IPS DF 4.7 (cell line): ENCODE results near the gene SERBP1.
"Not testable (repeated sequence)": the region's sequence is repeated elsewhere in the genome, so short reads cannot be mapped to it uniquely, and the experiment has no call there.

Source experiments
- DNase-seq: peaks from one replicate; pipeline ENCODE4 v3.0.0-alpha.2; 2013; ENCODE audit warnings: low spot score; ENCODE audit errors: extremely low read depth

Gene SERBP1

DNA sequence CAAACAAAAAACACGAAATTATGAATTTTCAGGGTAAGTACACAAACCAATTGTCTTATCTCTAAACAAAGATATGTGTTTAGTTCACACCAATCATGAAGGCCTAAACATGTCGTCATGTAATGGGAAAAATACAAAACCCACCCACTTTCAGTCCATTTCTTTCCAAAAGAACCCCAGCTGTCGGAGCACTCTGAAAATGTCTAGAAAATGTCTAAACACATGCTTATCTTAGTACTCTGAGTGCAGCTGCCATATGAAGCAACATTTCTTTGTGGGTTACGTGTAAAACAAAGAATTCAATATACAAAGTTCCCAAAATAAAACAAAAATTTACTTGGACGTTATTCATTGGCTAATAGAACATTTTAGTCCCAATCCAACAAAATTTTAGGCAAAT is 22.7 kb downstream of the SERBP1 start:
- no peak for DNase-seq

DNA sequence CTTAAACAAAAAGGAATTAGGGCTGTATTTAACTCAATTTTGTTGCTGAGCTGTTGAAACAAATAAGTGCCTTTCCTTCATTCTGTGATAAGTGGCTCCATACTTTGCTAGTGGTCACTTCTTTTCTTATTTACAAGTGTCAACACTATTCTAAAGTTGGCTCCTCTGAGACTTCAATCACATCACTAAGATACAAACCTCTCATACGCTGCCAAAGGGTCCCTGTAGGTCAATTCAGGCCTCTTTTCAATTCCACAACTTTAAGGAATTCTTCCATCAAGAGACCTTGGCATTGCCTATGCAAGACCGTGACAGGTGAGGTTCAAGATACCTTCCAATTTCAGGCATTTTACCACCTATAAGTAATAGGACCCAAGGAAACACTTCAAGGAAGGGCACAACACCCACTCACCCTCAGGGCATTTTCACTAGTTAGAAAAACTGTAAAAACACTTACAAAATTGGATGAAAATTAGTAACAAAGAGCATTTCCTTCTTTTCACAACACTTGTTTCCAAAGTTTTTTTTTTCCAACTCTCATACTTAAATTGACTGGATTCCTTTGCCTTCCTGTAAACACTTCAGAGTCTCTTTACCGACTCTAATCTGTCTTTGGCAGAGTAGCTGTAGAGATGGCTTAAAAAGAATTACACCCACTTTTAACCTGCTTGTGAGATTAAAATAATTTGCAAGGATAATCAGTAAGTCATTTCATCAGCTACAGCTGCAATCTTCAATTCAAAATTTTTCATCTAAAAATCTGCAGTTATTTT is 24.5 kb downstream of the SERBP1 start:
- DNase-seq: no peak

DNA sequence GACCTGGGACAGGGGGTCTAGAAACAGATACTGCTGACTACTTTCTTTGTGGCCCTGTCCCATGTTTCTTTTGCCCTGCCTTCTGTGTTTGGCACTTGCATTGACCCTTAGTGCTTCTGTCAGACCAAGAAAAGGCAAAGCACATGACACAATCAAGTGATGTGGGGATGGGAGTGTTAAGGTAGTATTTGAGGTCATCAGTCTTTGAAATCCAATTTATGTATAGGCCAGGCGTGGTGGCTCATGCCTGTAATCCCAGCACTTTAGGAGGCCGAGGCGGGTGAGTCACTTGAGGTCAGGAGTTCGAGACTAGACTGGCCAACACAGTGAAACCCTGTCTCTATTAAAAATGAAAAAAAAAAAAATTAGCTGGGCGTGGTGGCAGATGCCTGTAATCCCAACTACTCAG is 26.0 kb downstream of the SERBP1 start:
- DNase-seq: no peak

DNA sequence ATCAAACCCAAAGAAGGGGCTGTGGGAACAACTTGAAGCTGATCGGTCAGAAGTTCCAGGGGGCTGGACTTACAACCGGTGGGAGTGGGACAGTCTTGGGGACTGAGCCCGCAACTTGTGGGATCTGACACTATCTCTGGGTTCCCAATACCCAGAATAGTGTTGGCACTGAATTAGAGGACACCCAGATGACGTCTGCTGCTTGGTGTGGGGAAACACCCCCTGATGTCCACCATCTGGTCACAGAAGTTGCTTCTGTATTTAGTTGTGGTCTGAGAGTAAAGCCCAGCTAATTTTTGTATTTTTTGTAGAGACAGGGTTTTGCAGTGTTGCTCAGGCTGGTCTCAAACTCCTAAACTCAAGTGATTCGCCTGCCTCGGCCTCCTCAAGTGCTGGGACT is 28.8 kb downstream of the SERBP1 start:
- no peak for DNase-seq

DNA sequence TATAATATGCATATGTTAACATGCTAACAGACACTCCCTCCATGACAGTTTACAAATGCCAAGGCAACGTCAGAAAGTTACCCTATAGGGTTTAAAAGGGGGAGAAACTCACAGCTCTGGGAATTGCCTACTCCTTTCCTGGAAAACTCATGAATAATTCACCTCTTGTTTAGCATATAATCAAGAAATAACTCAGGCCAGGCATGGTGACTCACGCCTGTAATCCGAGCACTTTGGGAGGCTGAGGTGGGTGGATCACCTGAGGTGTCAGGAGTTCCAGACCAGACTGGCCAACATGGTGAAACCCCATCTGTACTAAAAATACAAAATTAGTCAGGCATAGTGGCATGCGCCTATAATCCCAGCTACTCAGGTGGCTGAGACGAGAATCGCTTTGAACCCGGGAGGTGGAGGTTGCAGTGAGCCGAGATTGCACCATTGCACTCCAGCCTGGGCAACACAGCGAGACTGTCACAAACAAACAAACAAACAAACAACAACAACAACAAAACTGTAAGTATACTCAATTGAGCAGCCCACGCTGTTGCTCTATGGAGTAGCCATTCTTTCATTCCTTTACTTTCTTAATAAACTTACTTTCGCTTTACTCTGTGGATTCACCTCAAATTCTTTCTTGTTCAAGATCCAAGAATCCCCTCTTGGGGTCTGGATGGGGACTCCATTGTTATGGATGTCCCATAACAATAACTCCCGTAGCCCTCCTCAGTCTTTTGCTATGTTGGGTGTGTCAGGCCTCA is 30.0 kb downstream of the SERBP1 start:
- DNase-seq: not testable (repeated sequence)

DNA sequence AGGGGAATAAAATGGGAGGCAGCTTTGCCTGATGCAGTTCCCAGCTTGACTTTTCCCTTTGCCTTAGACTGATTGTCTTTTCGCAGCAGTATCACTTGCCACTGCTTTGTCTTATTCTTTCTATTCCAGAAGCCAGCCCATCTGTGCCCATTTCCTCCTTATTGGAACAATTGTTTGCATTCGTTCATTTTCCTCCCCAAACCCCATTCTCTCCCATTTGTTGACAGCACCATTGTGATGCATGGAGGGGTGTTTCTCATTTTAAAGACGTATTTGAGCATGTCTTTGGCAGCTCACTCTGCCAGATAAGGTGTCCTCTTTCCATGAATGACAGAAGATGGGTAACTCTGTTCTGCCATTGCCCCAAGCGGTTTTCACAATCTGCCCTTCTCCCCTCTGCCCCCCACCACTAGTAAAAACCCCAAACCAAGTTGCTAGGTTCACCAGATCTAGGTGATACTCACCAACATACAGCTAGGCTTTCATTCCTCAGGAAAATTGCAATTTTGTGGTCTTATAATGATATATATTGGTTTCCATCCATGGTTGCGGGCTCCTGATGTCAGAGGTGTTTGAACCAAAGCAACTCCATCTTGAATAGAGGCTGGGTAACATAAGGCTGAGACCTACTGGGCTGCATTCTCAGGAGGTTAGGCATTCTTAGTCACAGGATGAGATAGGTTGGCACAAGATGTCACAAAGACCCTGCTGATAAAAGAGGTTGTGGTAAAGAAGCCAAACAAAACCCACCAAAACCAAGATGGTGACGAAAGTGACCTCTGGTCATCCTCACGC is 30.8 kb downstream of the SERBP1 start:
- no peak for DNase-seq

DNA sequence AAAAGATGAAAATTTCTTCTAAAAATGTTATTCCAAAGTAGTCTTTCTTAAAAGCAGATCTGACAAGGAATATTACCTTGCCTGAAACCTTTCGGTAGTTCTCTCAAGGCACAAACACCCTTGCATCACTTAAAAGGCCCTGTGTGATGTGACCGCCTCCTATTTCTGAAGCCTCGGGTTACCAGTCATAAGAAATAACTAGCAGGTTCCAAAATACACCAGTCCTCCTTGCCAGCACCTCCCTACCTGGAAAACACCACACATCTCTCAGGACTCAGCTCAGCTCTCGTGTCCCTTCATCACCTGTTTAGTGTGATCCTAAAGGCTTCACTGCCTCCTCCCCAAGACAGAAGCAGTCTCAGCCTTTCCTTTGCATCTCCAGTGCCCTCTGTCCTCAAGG is 35.7 kb downstream of the SERBP1 start:
- no peak for DNase-seq

DNA sequence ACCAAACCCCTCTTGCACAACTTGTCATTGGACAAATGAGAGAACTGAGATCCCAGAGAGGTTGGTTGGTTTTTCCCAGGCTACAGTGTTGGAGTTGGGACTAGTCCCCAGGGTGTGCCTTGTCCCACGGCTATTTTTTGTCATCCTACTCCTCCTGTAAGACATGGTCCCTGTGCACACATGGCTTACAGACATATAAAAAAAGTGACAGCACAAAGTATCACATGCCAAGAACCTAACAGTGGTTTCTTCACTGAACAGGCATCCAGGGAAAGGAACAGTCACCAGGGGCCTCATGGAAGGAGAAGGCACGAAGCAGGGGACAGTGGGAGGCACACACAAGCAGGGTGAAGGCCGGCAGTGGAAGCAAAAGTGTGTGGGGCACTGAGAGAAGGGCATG is 36.5 kb downstream of the SERBP1 start:
- DNase-seq: no peak

DNA sequence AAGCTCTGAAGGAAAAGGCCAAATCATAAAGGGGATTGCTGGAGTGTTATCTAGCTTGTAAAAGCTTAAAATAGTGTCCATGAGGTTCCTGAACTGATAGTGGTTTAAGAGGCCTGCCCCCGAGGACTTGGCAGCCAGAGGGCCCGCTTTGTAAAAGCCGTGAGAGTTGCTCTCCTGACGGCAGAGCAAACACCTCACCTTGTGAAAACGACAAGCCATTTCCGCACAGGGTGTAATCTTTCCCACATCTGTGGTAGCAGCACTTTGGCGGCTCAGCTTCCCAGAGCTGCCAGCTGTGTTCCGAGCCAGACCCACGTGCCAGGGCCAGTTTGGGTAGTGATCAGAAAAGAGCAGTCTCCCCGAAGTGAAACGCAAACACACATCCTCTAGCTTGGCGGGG is 37.0 kb downstream of the SERBP1 start:
- no peak for DNase-seq

DNA sequence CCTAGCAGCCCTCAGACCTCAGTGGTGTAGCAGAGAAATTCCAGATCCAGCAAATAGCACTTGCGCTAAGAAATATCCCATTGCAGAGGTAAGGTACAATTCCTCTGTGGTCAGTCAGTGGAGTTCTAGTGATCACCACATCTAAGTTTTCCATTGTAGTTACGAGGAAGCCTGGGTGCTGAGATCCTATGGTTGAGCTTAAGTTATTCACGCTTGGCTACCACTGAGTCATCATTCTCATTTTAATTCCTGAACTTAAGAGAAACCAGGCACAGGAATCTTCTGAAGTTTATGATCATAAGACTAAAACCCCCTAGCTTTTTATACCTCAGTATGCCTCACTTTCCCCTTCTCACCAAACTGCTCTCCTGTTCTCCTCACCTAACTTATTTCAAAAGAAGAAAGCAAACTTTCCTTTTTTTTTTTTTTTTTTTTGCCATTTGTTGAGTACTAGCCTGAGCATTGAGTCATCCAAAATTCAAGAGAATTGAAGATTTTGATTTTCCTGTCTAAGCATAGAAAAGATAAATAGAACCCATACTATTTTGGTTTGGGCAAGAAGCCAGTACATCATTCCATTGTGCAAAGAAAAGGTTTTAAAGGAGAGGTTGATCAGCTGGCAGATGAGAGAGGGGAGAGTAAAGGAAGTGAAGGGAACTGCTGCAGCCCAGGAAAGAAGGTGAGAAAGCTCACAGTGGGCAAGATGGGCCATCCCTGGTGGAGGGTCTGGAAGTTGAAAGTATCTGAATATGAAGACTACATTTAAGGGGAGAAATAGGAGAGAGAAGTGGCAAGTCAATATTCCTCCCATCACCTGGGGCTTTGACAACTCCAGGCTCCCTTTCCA is 39.9 kb downstream of the SERBP1 start:
- no peak for DNase-seq

DNA sequence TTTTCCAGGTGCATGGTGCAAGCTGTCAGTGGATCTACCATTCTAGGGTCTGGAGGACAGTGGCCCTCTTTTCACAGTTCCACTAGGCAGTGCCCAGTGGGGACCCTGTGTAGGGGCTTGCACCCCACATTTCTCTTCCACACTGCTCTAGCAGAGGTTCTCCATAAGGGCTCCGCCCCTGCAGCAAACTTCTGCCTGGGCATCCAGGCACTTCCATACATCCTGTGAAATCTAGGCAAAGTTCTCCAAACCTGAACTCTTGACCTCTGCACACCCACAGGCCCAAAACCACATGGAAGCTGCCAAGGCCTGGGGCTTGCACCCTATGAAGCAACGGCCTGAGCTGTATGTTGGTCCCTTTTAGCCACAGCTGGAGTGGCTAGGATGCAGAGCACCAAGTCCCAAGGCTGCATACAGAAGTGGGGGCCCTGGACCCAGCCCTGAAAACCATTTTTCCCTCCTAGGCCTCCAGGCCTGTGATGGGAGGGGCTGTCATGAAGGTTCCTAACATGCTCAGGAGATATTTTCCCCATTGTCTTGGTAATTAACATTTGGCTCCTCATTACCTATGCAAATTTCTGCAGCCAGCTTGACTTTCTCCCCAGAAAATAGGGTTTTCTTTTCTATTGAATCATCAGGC is 46.1 kb downstream of the SERBP1 start:
- DNase-seq: no peak

DNA sequence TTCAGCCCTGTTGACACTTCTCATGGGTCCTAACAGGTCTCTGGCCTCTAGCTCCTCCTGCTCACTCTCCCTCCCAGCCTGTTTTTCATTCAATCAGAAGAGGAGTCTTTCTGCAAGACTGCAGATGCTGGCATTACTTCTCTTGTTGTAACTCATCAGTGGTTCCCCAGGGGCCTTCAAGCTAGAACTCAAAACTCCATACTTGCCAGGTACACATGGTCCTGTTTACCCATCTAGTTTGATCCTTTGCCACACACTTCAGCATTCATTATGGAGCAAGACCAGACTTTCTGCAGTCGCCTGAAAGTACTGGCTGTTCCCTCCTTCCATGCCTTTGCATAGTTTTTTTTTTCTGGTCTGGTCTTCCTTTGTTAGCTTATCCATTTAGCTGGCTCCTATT is 47.9 kb downstream of the SERBP1 start:
- DNase-seq: no peak

DNA sequence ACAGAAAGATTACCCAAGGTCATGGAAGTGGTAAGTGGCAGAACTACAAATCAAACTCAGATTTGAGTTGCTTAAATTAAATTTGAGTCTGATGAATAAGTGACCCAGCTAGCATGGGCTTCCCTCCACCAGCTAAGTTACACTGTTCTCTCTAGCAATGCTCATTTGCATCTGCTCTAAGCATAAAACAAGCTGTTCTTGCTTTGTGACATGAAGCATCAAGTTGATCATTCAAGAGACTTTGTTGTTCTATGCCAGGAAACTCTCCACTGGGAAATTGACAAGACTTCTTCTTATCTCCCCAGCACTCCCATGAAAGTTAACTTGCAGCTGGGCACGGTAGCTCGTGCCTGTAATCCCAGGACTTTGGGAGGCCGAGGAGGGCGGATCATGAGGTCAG is 49.0 kb downstream of the SERBP1 start:
- DNase-seq: no peak

DNA sequence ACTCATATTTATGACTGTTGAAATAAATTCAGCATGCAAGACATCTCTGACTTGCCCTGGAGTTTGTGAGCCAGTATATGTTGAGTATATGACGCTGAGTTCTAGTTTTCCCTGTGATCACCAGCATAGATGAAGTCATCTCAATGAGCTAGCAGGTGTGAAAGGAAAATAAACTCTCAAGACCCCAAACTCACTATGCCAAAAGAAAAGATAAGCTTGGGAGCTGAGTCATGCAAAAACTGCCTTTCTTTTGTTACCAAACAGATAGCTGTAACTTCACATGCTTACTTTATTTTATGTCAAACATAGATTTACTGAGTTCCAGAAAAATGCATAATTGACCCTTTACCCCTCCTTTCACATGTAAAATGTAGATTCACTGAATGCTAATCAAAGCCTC is 52.9 kb downstream of the SERBP1 start:
- no peak for DNase-seq

DNA sequence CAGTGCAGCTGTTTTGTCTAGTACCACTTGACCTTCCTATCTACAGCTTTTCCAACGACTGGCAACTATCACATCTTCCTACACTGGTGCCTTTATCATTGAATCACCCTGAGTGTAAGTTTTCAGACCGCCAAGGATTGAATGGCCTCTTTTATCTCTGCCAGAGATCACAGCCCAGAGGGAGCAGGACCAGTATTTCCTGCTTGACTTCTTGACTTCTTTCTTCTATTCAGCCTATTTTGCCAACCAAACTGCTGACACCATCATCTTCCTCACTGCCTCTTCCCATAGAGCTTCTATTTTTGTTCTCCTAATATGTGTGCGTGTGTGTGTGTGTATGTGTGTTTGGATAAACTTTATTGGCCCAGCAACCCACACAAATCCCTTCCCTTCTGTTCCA is 53.8 kb downstream of the SERBP1 start:
- DNase-seq: no peak

DNA sequence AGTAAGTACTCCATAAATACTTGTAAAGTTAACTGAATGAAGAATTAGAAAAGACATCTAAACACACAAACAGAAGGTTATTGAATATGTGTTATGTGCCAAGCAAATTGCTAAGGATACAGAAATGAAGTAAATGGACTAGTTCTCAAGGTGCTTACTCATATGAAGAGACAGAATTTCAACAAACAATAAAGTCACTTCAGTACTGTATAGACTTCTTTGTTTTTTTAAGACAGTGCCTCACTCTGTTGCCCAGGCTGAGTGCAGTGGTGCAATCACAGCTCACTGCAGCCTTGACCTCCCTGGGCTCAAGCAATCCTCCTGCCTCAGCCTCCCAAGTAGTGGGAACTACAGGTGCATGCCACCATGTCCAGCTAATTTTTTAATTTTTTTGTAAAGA is 57.3 kb downstream of the SERBP1 start:
- DNase-seq: no peak

DNA sequence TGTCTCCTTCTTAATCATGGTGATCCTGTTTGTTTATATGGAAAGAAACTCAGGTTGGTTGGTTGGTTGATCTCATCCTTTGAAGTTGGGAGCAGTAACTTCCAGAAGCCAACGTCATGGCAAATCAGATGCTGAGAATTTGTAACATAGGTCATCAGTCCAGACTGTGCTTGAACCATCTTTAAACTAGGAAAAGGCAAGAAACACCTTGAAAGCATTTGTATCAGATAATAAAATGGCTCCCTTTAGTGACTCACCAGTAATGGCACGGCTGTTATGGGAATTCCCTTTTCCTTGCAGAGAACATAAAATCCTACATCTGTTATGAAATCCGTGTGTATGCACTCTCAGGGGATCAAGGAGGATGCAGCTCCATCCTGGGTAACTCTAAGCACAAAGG is 58.1 kb downstream of the SERBP1 start:
- no peak for DNase-seq

DNA sequence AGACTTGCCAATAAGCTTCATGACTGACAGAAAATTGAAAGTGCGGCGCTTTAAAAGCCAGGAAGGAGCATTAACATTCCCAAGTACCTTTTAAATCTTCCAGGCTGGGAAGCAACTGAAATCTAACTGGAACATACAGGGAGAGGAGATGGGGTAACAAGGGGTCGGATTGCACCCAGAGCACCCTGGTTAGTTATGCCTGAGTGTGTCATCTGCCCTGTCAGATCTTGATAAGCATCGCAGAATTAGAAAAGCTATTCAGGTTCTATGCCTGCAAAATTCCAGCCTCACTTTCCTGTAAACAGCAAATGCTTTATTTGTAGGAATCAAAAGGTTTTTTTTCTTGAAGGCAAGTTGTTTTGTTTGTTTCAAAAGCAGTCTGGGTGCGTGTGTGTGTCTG is 58.5 kb downstream of the SERBP1 start:
- no peak for DNase-seq

DNA sequence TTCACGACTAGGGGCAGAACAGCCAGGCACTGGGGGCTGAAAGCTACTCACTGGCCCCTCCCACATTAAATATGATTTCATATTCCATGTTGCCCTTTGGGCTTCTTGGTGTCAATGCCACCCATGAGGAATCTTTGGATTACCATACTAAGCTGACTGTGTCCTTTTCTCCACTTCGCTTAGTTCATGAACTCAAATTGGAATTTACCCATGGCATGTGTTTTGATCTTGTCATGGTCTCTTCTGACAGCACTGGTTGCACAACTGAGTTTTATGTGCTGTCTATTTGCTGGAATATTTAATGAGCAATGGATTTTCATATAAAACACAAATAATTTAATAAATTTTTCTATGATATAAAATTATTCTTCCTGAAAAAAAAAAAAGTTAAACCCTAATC is 59.2 kb downstream of the SERBP1 start:
- no peak for DNase-seq

DNA sequence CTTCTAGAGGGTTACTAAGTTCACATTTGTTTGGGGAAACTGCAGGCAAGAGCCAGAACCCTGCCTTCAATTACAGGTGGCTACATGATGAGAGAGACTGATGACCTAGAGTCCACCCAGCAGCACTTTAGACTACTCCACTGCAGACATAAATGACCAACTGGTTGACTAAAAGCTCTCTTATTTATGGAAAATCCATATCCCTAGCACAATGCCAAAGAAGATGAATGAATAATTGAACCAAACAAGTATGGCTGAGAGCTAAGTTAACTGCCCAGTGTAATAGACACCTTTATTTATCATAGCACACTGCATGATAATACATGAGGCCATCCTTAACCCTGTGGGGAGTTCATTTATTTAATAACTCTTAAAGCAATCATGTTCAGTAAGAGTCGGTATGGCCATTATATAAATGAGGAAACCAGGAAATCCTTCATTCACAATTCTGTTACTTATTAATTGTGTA is 62.1 kb downstream of the SERBP1 start:
- no peak for DNase-seq
